Mammary epithelial cell (primary cell): ENCODE measurements around the gene ATE1.

ENCODE experiments used
- EZH2 ChIP-seq: IDR thresholded peaks from 2 replicates; pipeline ENCODE4 v1.6.1; 2012; ENCODE audit warnings: low read length, inconsistent platforms, borderline replicate concordance
- TF ChIP-seq, protein P1 (sequence below), 2 donors: IDR thresholded peaks in 1 of 2; conservative IDR thresholded peaks in 1 of 2; 2 replicates each; pipeline ENCODE4 v1.5.1; 2011 to 2012; ENCODE audit warnings: inconsistent platforms in 2 of 2, low read length in 2 of 2, mild to moderate bottlenecking in 2 of 2, control low read depth in 1 of 2, low read depth in 1 of 2; ENCODE audit not compliant: insufficient read depth in 1 of 2; ENCODE audit errors: extremely low read depth in 1 of 2

DNA sequence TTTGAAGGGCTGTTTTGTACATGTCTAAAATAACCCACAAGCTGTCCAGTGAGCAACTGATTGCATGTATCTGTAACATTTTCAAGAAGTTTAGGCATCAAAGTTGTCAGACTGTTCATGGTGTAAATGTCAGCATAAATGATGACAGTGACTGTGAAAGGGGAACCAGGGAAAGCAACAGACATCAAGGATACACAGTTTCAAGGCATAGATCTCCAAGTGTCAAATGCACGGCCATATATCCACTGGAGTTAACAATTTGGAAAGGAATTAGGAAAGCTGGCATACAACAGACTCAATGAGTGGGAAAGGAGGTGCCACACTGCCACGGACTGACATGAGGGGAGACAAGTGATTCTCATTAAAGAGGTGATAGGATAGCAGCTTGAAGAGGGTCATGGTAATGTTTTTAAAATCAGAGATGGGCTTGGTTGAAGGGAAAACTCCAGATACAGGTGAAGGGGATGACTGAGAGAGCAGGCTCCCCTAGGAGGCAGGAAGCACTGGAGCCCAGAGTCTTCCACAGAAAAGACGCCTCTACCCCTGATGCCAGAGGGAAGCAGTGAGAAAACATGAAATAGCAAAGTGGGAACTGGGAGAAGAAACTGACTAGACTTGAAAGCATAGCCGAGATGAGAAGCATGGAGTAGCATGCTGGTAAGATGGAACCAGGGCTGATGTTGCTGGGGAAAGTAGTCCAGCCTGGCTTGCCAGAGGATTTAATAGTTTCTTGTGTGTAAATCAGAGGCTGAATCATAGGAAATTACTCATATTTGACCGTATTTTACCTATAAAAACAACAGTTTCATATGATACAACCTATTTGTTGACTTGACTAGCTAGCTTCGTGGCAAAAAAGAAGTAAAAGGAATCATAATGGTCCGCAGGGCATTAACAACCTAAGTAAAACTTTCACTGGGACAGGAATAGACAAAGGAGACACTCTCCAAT is 28.6 kb upstream of the ATE1 start:
- TF ChIP-seq, protein P1, sequence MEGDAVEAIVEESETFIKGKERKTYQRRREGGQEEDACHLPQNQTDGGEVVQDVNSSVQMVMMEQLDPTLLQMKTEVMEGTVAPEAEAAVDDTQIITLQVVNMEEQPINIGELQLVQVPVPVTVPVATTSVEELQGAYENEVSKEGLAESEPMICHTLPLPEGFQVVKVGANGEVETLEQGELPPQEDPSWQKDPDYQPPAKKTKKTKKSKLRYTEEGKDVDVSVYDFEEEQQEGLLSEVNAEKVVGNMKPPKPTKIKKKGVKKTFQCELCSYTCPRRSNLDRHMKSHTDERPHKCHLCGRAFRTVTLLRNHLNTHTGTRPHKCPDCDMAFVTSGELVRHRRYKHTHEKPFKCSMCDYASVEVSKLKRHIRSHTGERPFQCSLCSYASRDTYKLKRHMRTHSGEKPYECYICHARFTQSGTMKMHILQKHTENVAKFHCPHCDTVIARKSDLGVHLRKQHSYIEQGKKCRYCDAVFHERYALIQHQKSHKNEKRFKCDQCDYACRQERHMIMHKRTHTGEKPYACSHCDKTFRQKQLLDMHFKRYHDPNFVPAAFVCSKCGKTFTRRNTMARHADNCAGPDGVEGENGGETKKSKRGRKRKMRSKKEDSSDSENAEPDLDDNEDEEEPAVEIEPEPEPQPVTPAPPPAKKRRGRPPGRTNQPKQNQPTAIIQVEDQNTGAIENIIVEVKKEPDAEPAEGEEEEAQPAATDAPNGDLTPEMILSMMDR (conservative IDR thresholded peaks at IDR 0.05 in 1 of 2, IDR thresholded peaks at IDR 0.05 in 1 of 2; ENCODE audit: extremely low read depth in 1 of 2, insufficient read depth in 1 of 2, low read depth in 1 of 2, low read length in 2 of 2), result no peak
- TF ChIP-seq EZH2, result no peak
